ENCODE measurements around the gene ZNF398. TPM values are rescaled to one million over a fixed set of nuclear protein-coding genes. Genes with fewer than 3 reads are reported as not detected.

The ZNF398 gene
- total RNA-seq, 1 donor from 2014 or later, result 7.1 TPM

DNA sequence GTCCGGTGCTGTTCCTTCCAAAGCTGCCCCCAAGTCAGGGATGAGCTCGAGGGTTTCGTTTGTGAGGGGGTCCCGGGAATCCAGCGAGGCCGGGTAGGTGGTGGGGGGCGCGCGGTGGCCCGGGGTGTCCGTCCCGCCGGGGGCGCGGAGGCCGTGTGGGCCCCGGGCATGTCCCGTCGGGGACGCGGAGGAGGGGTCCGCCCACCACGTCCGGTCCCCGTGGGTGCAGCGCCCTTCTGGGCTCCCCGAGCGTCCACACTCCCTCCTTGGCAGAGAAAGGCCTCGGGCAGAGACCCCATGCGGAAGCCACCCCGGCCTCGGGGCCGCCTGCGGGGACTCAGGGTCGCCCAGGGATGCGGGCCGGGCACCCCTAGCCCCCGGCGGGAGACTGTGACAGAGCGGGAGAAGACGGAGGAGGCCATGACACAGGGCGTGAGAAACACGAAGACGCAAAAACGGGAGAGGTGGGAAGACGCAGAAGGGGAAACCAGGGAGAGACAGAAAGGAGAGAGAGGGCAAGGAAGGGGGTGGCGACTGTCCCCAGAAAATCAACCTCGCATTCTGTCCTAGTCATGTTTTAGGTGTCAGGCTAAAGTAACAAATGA lies 20.5 kb upstream of the ZNF398 start:
- peak overlapping the region; percentile 94 for H3K4me3 ChIP-seq
- DNase-seq, result peak; percentile 50
- peaks cover 17% of the 10 kb centered on the region for H3K36me3 ChIP-seq
- peak overlapping the region; percentile 95 for H3K27ac ChIP-seq (replicated peaks)
- H3K27me3 ChIP-seq (ENCODE audit: low read depth), result no peaks in the 10 kb centered on the region
- no peak for TF ChIP-seq CTCF (IDR thresholded peaks at IDR 0.05; ENCODE audit: borderline replicate concordance)
- peaks cover 13% of the 10 kb centered on the region for H3K9me3 ChIP-seq (replicated peaks)
- intact Hi-C loops (cut with micrococcal nuclease), result no loop called here
- H3K4me1 ChIP-seq, result peaks cover 35% of the 10 kb centered on the region

DNA sequence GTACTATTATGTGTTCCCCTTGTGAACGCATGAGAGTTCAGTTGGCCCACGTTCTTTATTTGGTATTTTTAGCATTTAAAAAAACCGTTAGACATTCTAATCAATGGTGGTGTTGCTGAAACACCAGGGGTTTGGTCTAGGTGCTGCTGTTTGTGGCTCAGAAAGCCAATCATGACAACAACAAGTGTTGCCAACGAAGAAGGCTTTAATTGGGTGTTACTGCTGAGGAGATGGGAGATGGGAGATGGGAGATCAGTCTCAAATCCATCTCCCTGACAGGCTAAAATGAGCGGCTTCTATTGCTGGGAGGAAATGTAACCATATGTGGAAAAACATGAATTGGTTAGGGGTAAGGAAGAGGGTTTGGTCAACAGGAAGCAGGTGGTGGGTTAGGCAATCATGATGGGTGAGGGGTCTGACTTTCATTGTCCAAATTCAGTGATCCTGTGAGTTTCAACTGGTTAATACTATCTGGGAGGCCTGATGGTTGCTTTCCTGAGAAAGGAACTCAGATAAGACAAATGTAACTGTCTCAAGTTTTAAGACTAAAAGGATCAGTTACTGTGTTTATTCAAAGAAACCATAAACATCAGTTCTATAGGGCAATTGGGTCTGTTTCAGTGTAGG lies 16.6 kb upstream of the ZNF398 start:
- no peak overlapping the region for H3K4me3 ChIP-seq
- H3K4me1 ChIP-seq, result peaks cover 21% of the 10 kb centered on the region
- no peak for TF ChIP-seq CTCF (IDR thresholded peaks at IDR 0.05; ENCODE audit: borderline replicate concordance)
- DNase-seq, result no peak
- intact Hi-C loops (cut with micrococcal nuclease), result no loop called here
- peaks cover 27% of the 10 kb centered on the region for H3K36me3 ChIP-seq
- peaks cover 13% of the 10 kb centered on the region for H3K9me3 ChIP-seq (replicated peaks)
- H3K27ac ChIP-seq (replicated peaks), result no peak overlapping the region
- no peaks in the 10 kb centered on the region for H3K27me3 ChIP-seq (ENCODE audit: low read depth)

DNA sequence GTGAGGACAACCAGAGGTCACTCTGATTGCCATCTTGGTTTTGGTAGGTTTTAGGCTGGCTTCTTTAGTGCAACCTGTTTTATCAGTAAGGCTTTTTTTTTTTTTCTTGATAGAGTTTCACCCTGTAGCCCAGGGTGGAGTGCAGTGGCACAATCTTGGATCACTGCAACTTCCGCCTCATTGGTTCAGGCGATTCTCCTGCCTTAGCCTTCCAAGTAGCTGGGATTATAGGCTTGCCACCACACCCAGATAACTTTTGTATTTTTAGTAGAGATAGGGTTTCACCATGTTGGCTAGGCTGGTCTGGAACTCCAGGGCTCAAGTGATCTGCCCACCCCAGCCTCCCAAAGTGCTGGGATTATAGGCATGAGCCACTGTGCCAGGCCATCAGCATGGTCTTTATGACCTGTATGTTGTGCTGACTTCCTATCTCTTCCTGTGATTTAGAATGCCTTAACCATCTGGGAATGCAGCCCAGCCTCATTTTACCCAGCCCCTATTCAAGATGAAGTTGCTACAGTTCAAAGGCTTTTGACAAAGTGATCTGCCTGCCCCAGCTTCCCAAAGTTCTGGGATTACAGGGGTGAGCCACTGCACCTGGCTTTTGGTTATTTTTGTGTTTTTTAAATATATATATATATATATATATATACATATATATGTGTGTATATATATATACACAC lies 14.1 kb upstream of the ZNF398 start:
- no peak for TF ChIP-seq CTCF (IDR thresholded peaks at IDR 0.05; ENCODE audit: borderline replicate concordance)
- Histone ChIP-seq H3K36me3 (peaks cover 27% of the 10 kb centered on the region), H3K4me1 (peaks cover 1% of the 10 kb centered on the region), H3K9me3 (replicated peaks) (peaks cover 13% of the 10 kb centered on the region), H3K4me3 (no peak overlapping the region), H3K27ac (replicated peaks) (no peak overlapping the region), H3K27me3 (ENCODE audit: low read depth) (no peaks in the 10 kb centered on the region)
- no peak for DNase-seq
- intact Hi-C loops (cut with micrococcal nuclease), result no loop called here

DNA sequence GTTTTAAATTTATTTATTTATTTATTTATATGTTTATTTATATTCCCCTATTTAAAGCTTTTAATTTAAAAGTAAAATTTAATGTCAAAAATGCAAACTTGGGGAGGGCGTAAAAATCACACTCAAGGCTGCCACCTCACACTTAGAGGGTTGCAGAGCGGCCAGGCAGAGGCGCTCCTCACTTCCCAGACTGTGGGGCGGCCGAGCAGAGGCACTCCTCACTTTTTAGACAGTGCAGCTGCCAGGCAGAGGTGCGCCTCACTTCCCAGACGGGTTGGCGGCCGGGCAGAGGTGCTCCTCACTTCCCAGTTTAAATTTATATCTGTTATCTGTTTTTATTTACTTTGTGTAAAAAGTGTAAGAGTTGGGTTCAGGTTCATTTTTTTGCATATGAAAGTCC lies 11.1 kb upstream of the ZNF398 start:
- H3K27me3 ChIP-seq (ENCODE audit: low read depth), result no peaks in the 10 kb centered on the region
- no peak for DNase-seq
- no peaks in the 10 kb centered on the region for H3K4me1 ChIP-seq
- no peak for TF ChIP-seq CTCF (IDR thresholded peaks at IDR 0.05; ENCODE audit: borderline replicate concordance)
- H3K4me3 ChIP-seq, result no peak overlapping the region
- no peak overlapping the region for H3K27ac ChIP-seq (replicated peaks)
- peaks cover 15% of the 10 kb centered on the region for H3K36me3 ChIP-seq
- intact Hi-C loops (cut with micrococcal nuclease), result no loop called here
- H3K9me3 ChIP-seq (replicated peaks), result peaks cover 3% of the 10 kb centered on the region

GRCh38 chr7:149140831-149141230 lies 6.4 kb upstream of the ZNF398 start:
- DNase-seq, result no peak
- intact Hi-C loops (cut with micrococcal nuclease), result no loop called here
- Histone ChIP-seq H3K27ac (replicated peaks) (no peak overlapping the region), H3K4me1 (no peaks in the 10 kb centered on the region), H3K9me3 (replicated peaks) (no peaks in the 10 kb centered on the region), H3K27me3 (ENCODE audit: low read depth) (no peaks in the 10 kb centered on the region), H3K4me3 (no peak overlapping the region), H3K36me3 (no peaks in the 10 kb centered on the region)
- no peak for TF ChIP-seq CTCF (IDR thresholded peaks at IDR 0.05; ENCODE audit: borderline replicate concordance)
